WTC11 (cell line): ENCODE measurements around the gene DPYSL3. TPM values are rescaled to one million over a fixed set of nuclear protein-coding genes. Genes with fewer than 3 reads are reported as not detected.

ENCODE experiments used
- ATAC-seq: fragments of 200-7000 bp; cut with Tn5 transposase; 2 replicates; pipeline ENCODE4 v1.10.0; 2021; ENCODE audit warnings: mild to moderate bottlenecking, moderate library complexity
- CTCF ChIA-PET: fragments of 300-600 bp; sonication (Branson Sonifier 250); formaldehyde crosslinking; loops from one replicate; lab custom pipeline; 2021; ENCODE audit warnings: antibody characterized with exemption; lab: Charles Lee
- POLR2A ChIA-PET: fragments of 350-600 bp; sonication (Branson Sonifier 250); formaldehyde crosslinking; loops from one replicate; lab custom pipeline; 2021; ENCODE audit warnings: antibody characterized with exemption; lab: Charles Lee
- DNase-seq: peaks from one replicate; pipeline ENCODE4 v3.0.0; 2021; ENCODE audit warnings: low spot score
- H3K27ac Mint-ChIP-seq: 2 replicates; pipeline ENCODE4 v1.8.0; 2021; ENCODE audit warnings: mixed read lengths
- H3K27me3 Mint-ChIP-seq: 2 replicates; pipeline ENCODE4 v1.8.0; 2021; ENCODE audit warnings: low read depth, mild to moderate bottlenecking, moderate library complexity, mixed read lengths
- H3K36me3 Mint-ChIP-seq: 2 replicates; pipeline ENCODE4 v1.8.0; 2021; ENCODE audit warnings: mixed read lengths
- H3K4me1 Mint-ChIP-seq: 2 replicates; pipeline ENCODE4 v1.8.0; 2022; ENCODE audit warnings: mixed read lengths
- H3K4me3 Mint-ChIP-seq: 2 replicates; pipeline ENCODE4 v1.8.0; 2021; ENCODE audit warnings: mild to moderate bottlenecking, moderate library complexity, mixed read lengths
- H3K9me3 Mint-ChIP-seq: 2 replicates; pipeline ENCODE4 v1.8.0; 2021; ENCODE audit warnings: mixed read lengths
- CBFB ChIP-seq: sonication (generic); formaldehyde crosslinking; IDR thresholded peaks from 2 replicates; pipeline ENCODE4 v1.8.1; 2022; ENCODE audit warnings: mild to moderate bottlenecking, low read depth, missing genetic modification reagents
- ELF4 ChIP-seq: sonication (generic); formaldehyde crosslinking; IDR thresholded peaks from 2 replicates; pipeline ENCODE4 v1.8.1; 2022; ENCODE audit warnings: low read depth, mild to moderate bottlenecking, moderate library complexity, missing genetic modification reagents
- ESRRA ChIP-seq: sonication (generic); formaldehyde crosslinking; IDR thresholded peaks from 2 replicates; pipeline ENCODE4 v1.8.1; 2022; ENCODE audit warnings: mild to moderate bottlenecking, missing genetic modification reagents, borderline replicate concordance
- HMGA2 ChIP-seq: fragments of 250-450 bp; sonication (Bioruptor Pico); IDR thresholded peaks from 2 replicates; pipeline ENCODE4 v1.4.0; 2021; ENCODE audit warnings: mild to moderate bottlenecking, moderate library complexity
- IRF2 ChIP-seq: sonication (generic); formaldehyde crosslinking; IDR thresholded peaks from 2 replicates; pipeline ENCODE4 v1.8.0; 2022; ENCODE audit warnings: low read depth, missing genetic modification reagents, borderline replicate concordance
- JUN ChIP-seq: sonication (generic); formaldehyde crosslinking; IDR thresholded peaks from 2 replicates; pipeline ENCODE4 v1.8.0; 2023; ENCODE audit warnings: mild to moderate bottlenecking, missing genetic modification reagents
- KAT7 ChIP-seq: sonication (generic); formaldehyde crosslinking; IDR thresholded peaks from 2 replicates; pipeline ENCODE4 v1.8.1; 2023; ENCODE audit warnings: missing genetic modification reagents, mild to moderate bottlenecking, borderline replicate concordance
- MXD4 ChIP-seq: fragments of 250-450 bp; sonication (Bioruptor Pico); IDR thresholded peaks from 2 replicates; pipeline ENCODE4 v1.8.0; 2021; ENCODE audit warnings: mild to moderate bottlenecking, moderate library complexity, borderline replicate concordance
- NR2C2 ChIP-seq: sonication (generic); formaldehyde crosslinking; IDR thresholded peaks from 2 replicates; pipeline ENCODE4 v1.8.0; 2022; ENCODE audit warnings: mild to moderate bottlenecking, missing genetic modification reagents
- NR3C1 ChIP-seq: sonication (generic); formaldehyde crosslinking; conservative IDR thresholded peaks from 2 replicates; pipeline ENCODE4 v1.8.1; 2023; ENCODE audit warnings: low read depth, mild to moderate bottlenecking, missing genetic modification reagents
- SMAD4 ChIP-seq: sonication (generic); formaldehyde crosslinking; IDR thresholded peaks from 2 replicates; pipeline ENCODE4 v1.8.0; 2022; ENCODE audit warnings: mild to moderate bottlenecking, missing genetic modification reagents
- SOX15 ChIP-seq: fragments of 250-450 bp; sonication (Bioruptor Pico); IDR thresholded peaks from 2 replicates; pipeline ENCODE4 v1.9.0; 2021; ENCODE audit warnings: mild to moderate bottlenecking
- TCF7 ChIP-seq: sonication (generic); formaldehyde crosslinking; IDR thresholded peaks from 2 replicates; pipeline ENCODE4 v1.8.0; 2022; ENCODE audit warnings: mild to moderate bottlenecking, low read depth, missing genetic modification reagents, moderate library complexity
- TEAD1 ChIP-seq: sonication (generic); formaldehyde crosslinking; IDR thresholded peaks from 2 replicates; pipeline ENCODE4 v1.8.0; 2022; ENCODE audit warnings: mild to moderate bottlenecking, missing genetic modification reagents
- ZBTB21 ChIP-seq: sonication (generic); formaldehyde crosslinking; IDR thresholded peaks from 2 replicates; pipeline ENCODE4 v1.8.1; 2023; ENCODE audit warnings: mild to moderate bottlenecking, missing genetic modification reagents, borderline replicate concordance
- ZNF138 ChIP-seq: sonication (generic); formaldehyde crosslinking; conservative IDR thresholded peaks from 2 replicates; pipeline ENCODE4 v1.8.1; 2022; ENCODE audit warnings: mild to moderate bottlenecking, moderate library complexity, missing genetic modification reagents
- ZNF219 ChIP-seq: sonication (generic); formaldehyde crosslinking; IDR thresholded peaks from 2 replicates; pipeline ENCODE4 v1.8.0; 2023; ENCODE audit warnings: missing genetic modification reagents, mild to moderate bottlenecking, borderline replicate concordance
- ZNF317 ChIP-seq: sonication (generic); formaldehyde crosslinking; IDR thresholded peaks from 2 replicates; pipeline ENCODE4 v1.8.1; 2023; ENCODE audit warnings: low read depth, mild to moderate bottlenecking, moderate library complexity, missing genetic modification reagents, borderline replicate concordance
- ZNF671 ChIP-seq: fragments of 250-450 bp; sonication (Bioruptor Pico); IDR thresholded peaks from 2 replicates; pipeline ENCODE4 v1.8.0; 2021; ENCODE audit warnings: mild to moderate bottlenecking
- total RNA-seq: library from RNA; stranded (reverse); gene quantifications from 3 replicates; pipeline ENCODE4 v1.2.3, GENCODE V29; 2021
- TF ChIP-seq, protein P1 (sequence below): sonication (generic); formaldehyde crosslinking; IDR thresholded peaks from 2 replicates; pipeline ENCODE4 v1.8.1; 2023; ENCODE audit warnings: mild to moderate bottlenecking, missing genetic modification reagents
- TF ChIP-seq, protein P2 (sequence below): sonication (generic); formaldehyde crosslinking; IDR thresholded peaks from 2 replicates; pipeline ENCODE4 v1.8.0; 2023; ENCODE audit warnings: missing genetic modification reagents, mild to moderate bottlenecking, borderline replicate concordance
- TF ChIP-seq, protein P3 (sequence below): sonication (generic); formaldehyde crosslinking; conservative IDR thresholded peaks from 2 replicates; pipeline ENCODE4 v1.8.1; 2022; ENCODE audit warnings: mild to moderate bottlenecking, missing genetic modification reagents
- TF ChIP-seq, protein P4 (sequence below): fragments of 250-450 bp; sonication (Bioruptor Pico); IDR thresholded peaks from 2 replicates; pipeline ENCODE4 v1.8.0; 2021; ENCODE audit warnings: mild to moderate bottlenecking
- TF ChIP-seq, protein P5 (sequence below): sonication (generic); formaldehyde crosslinking; IDR thresholded peaks from 2 replicates; pipeline ENCODE4 v1.8.0; 2022; ENCODE audit warnings: mild to moderate bottlenecking, missing genetic modification reagents
- TF ChIP-seq, protein P6 (sequence below): fragments of 250-450 bp; sonication (Bioruptor Pico); IDR thresholded peaks from 2 replicates; pipeline ENCODE4 v1.9.0; 2021; ENCODE audit warnings: mild to moderate bottlenecking

Gene DPYSL3
- total RNA-seq, 1 experiment from 2014 or later, result 358 TPM

DNA sequence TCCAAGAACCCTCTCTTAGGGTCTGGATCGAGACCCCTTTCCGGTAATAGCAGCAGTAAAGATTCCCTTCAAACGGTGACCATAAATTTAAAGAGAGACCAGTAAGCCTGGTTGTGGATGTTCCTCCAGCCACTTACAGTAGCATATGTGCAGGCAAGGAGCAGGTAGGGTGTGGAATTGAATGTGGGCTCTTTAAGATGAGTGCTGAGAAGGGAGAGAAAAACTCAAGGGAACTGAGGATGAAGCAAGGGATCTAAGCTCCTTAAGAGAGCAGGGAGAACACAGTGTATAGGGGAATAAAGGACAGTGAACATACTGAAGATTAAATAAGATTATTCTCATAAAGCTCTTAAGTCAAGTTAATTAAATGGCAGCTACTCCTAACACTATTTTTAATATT lies 51.3 kb downstream of the DPYSL3 start:
- no peak for DNase-seq
- CTCF ChIA-PET, result interaction anchor here (2.0 to 2.3 kb wide), 2 partner anchors 101 to 120 kb away, joined by 11 to 12 read pairs; no protein-coding TSS in a partner anchor
- H3K4me1 Mint-ChIP-seq, result peaks cover 57% of the 10 kb centered on the region
- TF ChIP-seq SMAD4 (CRISPR knock-in tag) (no peak), ZNF671 (no peak), HMGA2 (no peak), MXD4 (CRISPR knock-in tag) (no peak), NR3C1 (no peak), SOX15 (CRISPR knock-in tag) (no peak), JUN (CRISPR knock-in tag) (no peak), ZNF138 (CRISPR knock-in tag) (no peak), KAT7 (no peak), IRF2 (CRISPR knock-in tag) (no peak), TEAD1 (no peak), ZNF219 (CRISPR knock-in tag) (no peak), ELF4 (no peak), ZBTB21 (CRISPR knock-in tag) (no peak)
- TF ChIP-seq, protein P1, sequence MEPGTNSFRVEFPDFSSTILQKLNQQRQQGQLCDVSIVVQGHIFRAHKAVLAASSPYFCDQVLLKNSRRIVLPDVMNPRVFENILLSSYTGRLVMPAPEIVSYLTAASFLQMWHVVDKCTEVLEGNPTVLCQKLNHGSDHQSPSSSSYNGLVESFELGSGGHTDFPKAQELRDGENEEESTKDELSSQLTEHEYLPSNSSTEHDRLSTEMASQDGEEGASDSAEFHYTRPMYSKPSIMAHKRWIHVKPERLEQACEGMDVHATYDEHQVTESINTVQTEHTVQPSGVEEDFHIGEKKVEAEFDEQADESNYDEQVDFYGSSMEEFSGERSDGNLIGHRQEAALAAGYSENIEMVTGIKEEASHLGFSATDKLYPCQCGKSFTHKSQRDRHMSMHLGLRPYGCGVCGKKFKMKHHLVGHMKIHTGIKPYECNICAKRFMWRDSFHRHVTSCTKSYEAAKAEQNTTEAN (CRISPR knock-in tag), result no peak
- TF ChIP-seq, protein P2, sequence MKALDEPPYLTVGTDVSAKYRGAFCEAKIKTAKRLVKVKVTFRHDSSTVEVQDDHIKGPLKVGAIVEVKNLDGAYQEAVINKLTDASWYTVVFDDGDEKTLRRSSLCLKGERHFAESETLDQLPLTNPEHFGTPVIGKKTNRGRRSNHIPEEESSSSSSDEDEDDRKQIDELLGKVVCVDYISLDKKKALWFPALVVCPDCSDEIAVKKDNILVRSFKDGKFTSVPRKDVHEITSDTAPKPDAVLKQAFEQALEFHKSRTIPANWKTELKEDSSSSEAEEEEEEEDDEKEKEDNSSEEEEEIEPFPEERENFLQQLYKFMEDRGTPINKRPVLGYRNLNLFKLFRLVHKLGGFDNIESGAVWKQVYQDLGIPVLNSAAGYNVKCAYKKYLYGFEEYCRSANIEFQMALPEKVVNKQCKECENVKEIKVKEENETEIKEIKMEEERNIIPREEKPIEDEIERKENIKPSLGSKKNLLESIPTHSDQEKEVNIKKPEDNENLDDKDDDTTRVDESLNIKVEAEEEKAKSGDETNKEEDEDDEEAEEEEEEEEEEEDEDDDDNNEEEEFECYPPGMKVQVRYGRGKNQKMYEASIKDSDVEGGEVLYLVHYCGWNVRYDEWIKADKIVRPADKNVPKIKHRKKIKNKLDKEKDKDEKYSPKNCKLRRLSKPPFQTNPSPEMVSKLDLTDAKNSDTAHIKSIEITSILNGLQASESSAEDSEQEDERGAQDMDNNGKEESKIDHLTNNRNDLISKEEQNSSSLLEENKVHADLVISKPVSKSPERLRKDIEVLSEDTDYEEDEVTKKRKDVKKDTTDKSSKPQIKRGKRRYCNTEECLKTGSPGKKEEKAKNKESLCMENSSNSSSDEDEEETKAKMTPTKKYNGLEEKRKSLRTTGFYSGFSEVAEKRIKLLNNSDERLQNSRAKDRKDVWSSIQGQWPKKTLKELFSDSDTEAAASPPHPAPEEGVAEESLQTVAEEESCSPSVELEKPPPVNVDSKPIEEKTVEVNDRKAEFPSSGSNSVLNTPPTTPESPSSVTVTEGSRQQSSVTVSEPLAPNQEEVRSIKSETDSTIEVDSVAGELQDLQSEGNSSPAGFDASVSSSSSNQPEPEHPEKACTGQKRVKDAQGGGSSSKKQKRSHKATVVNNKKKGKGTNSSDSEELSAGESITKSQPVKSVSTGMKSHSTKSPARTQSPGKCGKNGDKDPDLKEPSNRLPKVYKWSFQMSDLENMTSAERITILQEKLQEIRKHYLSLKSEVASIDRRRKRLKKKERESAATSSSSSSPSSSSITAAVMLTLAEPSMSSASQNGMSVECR (CRISPR knock-in tag), result no peak
- TF ChIP-seq, protein P3, sequence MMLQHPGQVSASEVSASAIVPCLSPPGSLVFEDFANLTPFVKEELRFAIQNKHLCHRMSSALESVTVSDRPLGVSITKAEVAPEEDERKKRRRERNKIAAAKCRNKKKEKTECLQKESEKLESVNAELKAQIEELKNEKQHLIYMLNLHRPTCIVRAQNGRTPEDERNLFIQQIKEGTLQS (CRISPR knock-in tag), result no peak
- TF ChIP-seq, protein P4, sequence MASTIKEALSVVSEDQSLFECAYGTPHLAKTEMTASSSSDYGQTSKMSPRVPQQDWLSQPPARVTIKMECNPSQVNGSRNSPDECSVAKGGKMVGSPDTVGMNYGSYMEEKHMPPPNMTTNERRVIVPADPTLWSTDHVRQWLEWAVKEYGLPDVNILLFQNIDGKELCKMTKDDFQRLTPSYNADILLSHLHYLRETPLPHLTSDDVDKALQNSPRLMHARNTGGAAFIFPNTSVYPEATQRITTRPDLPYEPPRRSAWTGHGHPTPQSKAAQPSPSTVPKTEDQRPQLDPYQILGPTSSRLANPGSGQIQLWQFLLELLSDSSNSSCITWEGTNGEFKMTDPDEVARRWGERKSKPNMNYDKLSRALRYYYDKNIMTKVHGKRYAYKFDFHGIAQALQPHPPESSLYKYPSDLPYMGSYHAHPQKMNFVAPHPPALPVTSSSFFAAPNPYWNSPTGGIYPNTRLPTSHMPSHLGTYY (CRISPR knock-in tag), result no peak
- TF ChIP-seq, all 79 proteins: peak for 0
- peaks cover 20% of the 10 kb centered on the region for H3K36me3 Mint-ChIP-seq
- H3K4me3 Mint-ChIP-seq, result no peak overlapping the region
- no peak for ATAC-seq
- H3K27me3 Mint-ChIP-seq, result no peaks in the 10 kb centered on the region
- peaks cover 27% of the 10 kb centered on the region for H3K9me3 Mint-ChIP-seq
- 0 out of 2 replicates have a peak overlapping the region, but pooled peaks have one; percentile 25 for H3K27ac Mint-ChIP-seq
- POLR2A ChIA-PET, result no interaction called here

DNA sequence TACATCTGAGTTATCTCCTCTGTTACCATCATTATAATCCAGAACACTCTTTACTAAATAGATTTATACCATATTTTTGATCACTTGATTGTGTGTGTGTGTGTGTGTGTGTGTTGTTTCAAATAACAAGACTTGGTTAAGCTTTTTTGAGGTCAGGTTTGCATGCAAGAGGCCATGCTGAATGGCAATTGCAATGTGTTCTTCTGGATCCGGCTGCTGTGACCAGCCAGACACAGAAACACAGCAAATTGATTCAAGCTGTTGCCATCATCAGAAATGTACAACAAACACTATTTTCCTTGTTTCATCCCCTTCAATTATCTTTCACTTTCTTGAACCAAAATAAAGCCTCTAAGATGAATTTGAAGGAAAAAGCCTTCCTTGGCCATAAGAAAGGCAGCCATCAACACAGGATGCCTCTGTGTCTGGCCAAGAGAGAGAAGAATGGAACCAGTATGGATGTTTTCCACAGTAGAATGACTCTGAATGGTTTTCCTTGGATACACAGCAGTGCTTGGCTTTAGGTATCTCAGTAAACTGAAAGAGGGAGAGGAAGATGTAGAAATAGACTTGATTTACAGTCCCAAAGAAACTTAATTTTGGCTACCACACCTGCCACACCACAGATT lies 53.9 kb downstream of the DPYSL3 start:
- no peak for ATAC-seq
- Mint-ChIP-seq H3K27me3 (no peaks in the 10 kb centered on the region; the same call in 1 of the 2 replicates), H3K4me1 (peaks cover 65% of the 10 kb centered on the region), H3K36me3 (peaks cover 12% of the 10 kb centered on the region), H3K9me3 (peaks cover 15% of the 10 kb centered on the region), H3K4me3 (peak overlapping the region; percentile 96; the same call in 1 of the 2 replicates), H3K27ac (peak overlapping the region; percentile 93)
- POLR2A ChIA-PET, result interaction anchor here (0.7 kb wide), 1 partner anchor 19 kb away, joined by 3 read pairs; no protein-coding TSS in a partner anchor
- CTCF ChIA-PET, result interaction anchor here (0.8 to 7.0 kb wide), 5 partner anchors 12 to 122 kb away, joined by 3 to 84 read pairs (median 31); no protein-coding TSS in a partner anchor
- no peak for DNase-seq
- no peak for TF ChIP-seq CBFB (CRISPR knock-in tag)
- TF ChIP-seq TCF7 (CRISPR knock-in tag), result no peak
- TF ChIP-seq, protein P5, sequence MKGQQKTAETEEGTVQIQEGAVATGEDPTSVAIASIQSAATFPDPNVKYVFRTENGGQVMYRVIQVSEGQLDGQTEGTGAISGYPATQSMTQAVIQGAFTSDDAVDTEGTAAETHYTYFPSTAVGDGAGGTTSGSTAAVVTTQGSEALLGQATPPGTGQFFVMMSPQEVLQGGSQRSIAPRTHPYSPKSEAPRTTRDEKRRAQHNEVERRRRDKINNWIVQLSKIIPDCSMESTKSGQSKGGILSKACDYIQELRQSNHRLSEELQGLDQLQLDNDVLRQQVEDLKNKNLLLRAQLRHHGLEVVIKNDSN (CRISPR knock-in tag), result no peak
- no peak for TF ChIP-seq HMGA2
- no peak for TF ChIP-seq ZNF317 (CRISPR knock-in tag)
- TF ChIP-seq, protein P3 (CRISPR knock-in tag), result no peak
- TF ChIP-seq NR2C2 (CRISPR knock-in tag), result no peak
- TF ChIP-seq, protein P6, sequence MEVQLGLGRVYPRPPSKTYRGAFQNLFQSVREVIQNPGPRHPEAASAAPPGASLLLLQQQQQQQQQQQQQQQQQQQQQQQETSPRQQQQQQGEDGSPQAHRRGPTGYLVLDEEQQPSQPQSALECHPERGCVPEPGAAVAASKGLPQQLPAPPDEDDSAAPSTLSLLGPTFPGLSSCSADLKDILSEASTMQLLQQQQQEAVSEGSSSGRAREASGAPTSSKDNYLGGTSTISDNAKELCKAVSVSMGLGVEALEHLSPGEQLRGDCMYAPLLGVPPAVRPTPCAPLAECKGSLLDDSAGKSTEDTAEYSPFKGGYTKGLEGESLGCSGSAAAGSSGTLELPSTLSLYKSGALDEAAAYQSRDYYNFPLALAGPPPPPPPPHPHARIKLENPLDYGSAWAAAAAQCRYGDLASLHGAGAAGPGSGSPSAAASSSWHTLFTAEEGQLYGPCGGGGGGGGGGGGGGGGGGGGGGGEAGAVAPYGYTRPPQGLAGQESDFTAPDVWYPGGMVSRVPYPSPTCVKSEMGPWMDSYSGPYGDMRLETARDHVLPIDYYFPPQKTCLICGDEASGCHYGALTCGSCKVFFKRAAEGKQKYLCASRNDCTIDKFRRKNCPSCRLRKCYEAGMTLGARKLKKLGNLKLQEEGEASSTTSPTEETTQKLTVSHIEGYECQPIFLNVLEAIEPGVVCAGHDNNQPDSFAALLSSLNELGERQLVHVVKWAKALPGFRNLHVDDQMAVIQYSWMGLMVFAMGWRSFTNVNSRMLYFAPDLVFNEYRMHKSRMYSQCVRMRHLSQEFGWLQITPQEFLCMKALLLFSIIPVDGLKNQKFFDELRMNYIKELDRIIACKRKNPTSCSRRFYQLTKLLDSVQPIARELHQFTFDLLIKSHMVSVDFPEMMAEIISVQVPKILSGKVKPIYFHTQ (CRISPR knock-in tag), result no peak
- no peak for TF ChIP-seq ESRRA (CRISPR knock-in tag)
